SK-N-SH (cell line): ENCODE results near the gene KLHL7. TPM values are rescaled to one million over a fixed set of nuclear protein-coding genes. Genes with fewer than 3 reads are reported as not detected.

Experiments used
- CTCF ChIA-PET: fragments of 300-600, 350-600 bp; formaldehyde crosslinking; extraction: SDS; loops from one replicate; lab custom pipeline; 2021; lab: Yijun Ruan, JAX
- POLR2A ChIA-PET: fragments of 350-600 bp; sonication (Branson Sonifier 250); formaldehyde crosslinking; extraction: SDS; loops from one replicate; lab custom pipeline; 2020; ENCODE audit warnings: antibody characterized with exemption, inconsistent platforms; lab: Yijun Ruan, JAX
- DNase-seq: peaks from one replicate; pipeline ENCODE4 v3.0.0; 2012
- H2AFZ ChIP-seq: fragments of 200-600 bp; sonication (generic); 2 replicates; pipeline ENCODE4 v1.8.1; 2016; ENCODE audit warnings: antibody characterized with exemption, mild to moderate bottlenecking, low read depth
- H3F3A ChIP-seq: fragments of 200-600 bp; sonication (generic); replicated peaks from 2 replicates; pipeline ENCODE3; 2016; ENCODE audit warnings: antibody characterized with exemption, mild to moderate bottlenecking; ENCODE audit not compliant: insufficient read depth
- H3K27ac ChIP-seq, 2 experiments: fragments of 200-500 bp in 1 of 2; fragments of 200-600 bp in 1 of 2; sonication (Bioruptor generic) in 1 of 2; sonication (generic), shearing (Covaris generic) in 1 of 2; 2 replicates each; pipeline versions ENCODE4 v1.5.1 to v1.6.1; 2014 to 2016; ENCODE audit warnings: low read depth in 2 of 2, inconsistent platforms in 1 of 2, low read length in 1 of 2, mild to moderate bottlenecking in 1 of 2, mixed read lengths in 1 of 2
- H3K27me3 ChIP-seq: fragments of 200-600 bp; sonication (generic), shearing (Covaris generic); 2 replicates; pipeline ENCODE4 v1.6.1; 2016; ENCODE audit warnings: mixed run types; ENCODE audit not compliant: insufficient read depth
- H3K36me3 ChIP-seq, 2 experiments: fragments of 200-500 bp in 1 of 2; fragments of 200-600 bp in 1 of 2; sonication (Bioruptor generic) in 1 of 2; sonication (generic) in 1 of 2; replicated peaks in 1 of 2; 2 replicates each; pipeline versions ENCODE3 to v1.5.1; 2014 to 2016; ENCODE audit warnings: low read length in 1 of 2, mild to moderate bottlenecking in 1 of 2; ENCODE audit not compliant: insufficient read depth in 2 of 2, control insufficient read depth in 1 of 2
- H3K4me1 ChIP-seq, 2 experiments: fragments of 200-500 bp in 1 of 2; fragments of 200-600 bp in 1 of 2; sonication (Bioruptor generic) in 1 of 2; sonication (generic), shearing (Covaris generic) in 1 of 2; 2 replicates each; pipeline versions ENCODE4 v1.5.1 to v1.6.1; 2014 to 2016; ENCODE audit warnings: low read depth in 1 of 2, low read length in 1 of 2, mixed run types in 1 of 2; ENCODE audit not compliant: insufficient read depth in 2 of 2, control insufficient read depth in 1 of 2
- H3K4me2 ChIP-seq: fragments of 200-600 bp; sonication (generic), shearing (Covaris generic); 2 replicates; pipeline ENCODE4 v1.6.1; 2017; ENCODE audit warnings: mixed run types
- H3K4me3 ChIP-seq, 2 experiments: fragments of 200-500 bp in 1 of 2; fragments of 200-600 bp in 1 of 2; sonication (Bioruptor generic) in 1 of 2; sonication (generic), shearing (Covaris generic) in 1 of 2; 2 replicates each; pipeline versions ENCODE4 v1.5.1 to v1.8.1; 2014 to 2016; ENCODE audit warnings: low read depth in 2 of 2, inconsistent platforms in 1 of 2, low read length in 1 of 2, mild to moderate bottlenecking in 1 of 2, mixed read lengths in 1 of 2, moderate library complexity in 1 of 2
- H3K79me2 ChIP-seq: fragments of 200-600 bp; sonication (generic); 2 replicates; pipeline ENCODE4 v1.8.1; 2017; ENCODE audit warnings: mild to moderate bottlenecking; ENCODE audit not compliant: insufficient read depth
- H3K9ac ChIP-seq: fragments of 200-600 bp; sonication (generic); 2 replicates; pipeline ENCODE4 v1.6.1; 2017; ENCODE audit warnings: mixed run types
- H3K9me2 ChIP-seq: fragments of 200-600 bp; sonication (generic); 2 replicates; pipeline ENCODE4 v1.6.1; 2017; ENCODE audit warnings: mixed run types
- H3K9me3 ChIP-seq: fragments of 200-600 bp; sonication (generic); 2 replicates; pipeline ENCODE4 v1.6.1; 2017; ENCODE audit warnings: mixed run types, mild to moderate bottlenecking, moderate library complexity
- H4K20me1 ChIP-seq: fragments of 200-600 bp; sonication (generic); 2 replicates; pipeline ENCODE4 v1.6.1; 2017; ENCODE audit warnings: mild to moderate bottlenecking, mixed run types; ENCODE audit not compliant: insufficient read depth
- CHD2 ChIP-seq: fragments of 150-350 bp; IDR thresholded peaks from 2 replicates; pipeline ENCODE4 v1.6.1; 2018; ENCODE audit warnings: low read length; ENCODE audit not compliant: partially characterized antibody
- CTCF ChIP-seq: fragments of 200-600 bp; sonication (generic); IDR thresholded peaks from 2 replicates; pipeline ENCODE4 v1.6.1; 2017; ENCODE audit warnings: antibody characterized with exemption, mild to moderate bottlenecking, moderate library complexity
- ELF1 ChIP-seq: IDR thresholded peaks from 2 replicates; pipeline ENCODE4 v1.4.0; 2012
- EZH2phosphoT487 ChIP-seq: fragments of 200-600 bp; sonication (generic); IDR thresholded peaks from 2 replicates; pipeline ENCODE4 v1.6.1; 2017; ENCODE audit warnings: low read depth, mixed run types, mild to moderate bottlenecking, antibody characterized with exemption, moderate library complexity, borderline replicate concordance
- FOXJ3 ChIP-seq: sonication (generic); formaldehyde crosslinking; IDR thresholded peaks from 2 replicates; pipeline ENCODE4 v1.5.1; 2020; ENCODE audit warnings: mild to moderate bottlenecking, missing genetic modification reagents
- FOXM1 ChIP-seq: IDR thresholded peaks from 2 replicates; pipeline ENCODE4 v1.4.0; 2012; ENCODE audit warnings: low read depth, mild to moderate bottlenecking
- GABPA ChIP-seq: IDR thresholded peaks from 2 replicates; pipeline ENCODE4 v1.4.0; 2012; ENCODE audit warnings: low read depth, mild to moderate bottlenecking
- IRF3 ChIP-seq: fragments of 150-350 bp; IDR thresholded peaks from 2 replicates; pipeline ENCODE4 v1.6.1; 2016; ENCODE audit warnings: mild to moderate bottlenecking, low read depth, low read length
- JUND ChIP-seq: IDR thresholded peaks from 2 replicates; pipeline ENCODE4 v1.4.0; 2012
- MAX ChIP-seq: IDR thresholded peaks from 2 replicates; pipeline ENCODE4 v1.4.0; 2012; ENCODE audit warnings: low read depth
- MEF2A ChIP-seq: IDR thresholded peaks from 2 replicates; pipeline ENCODE4 v1.4.0; 2012; ENCODE audit warnings: low read depth, borderline replicate concordance
- MXI1 ChIP-seq: IDR thresholded peaks from 2 replicates; pipeline ENCODE4 v1.6.1; 2012; ENCODE audit warnings: mild to moderate bottlenecking, low read depth, low read length, improper control_type of control experiment
- NFIC ChIP-seq: IDR thresholded peaks from 2 replicates; pipeline ENCODE4 v1.4.0; 2012; ENCODE audit warnings: borderline replicate concordance
- PBX3 ChIP-seq: IDR thresholded peaks from 2 replicates; pipeline ENCODE4; 2012
- RAD21 ChIP-seq: IDR thresholded peaks from 2 replicates; pipeline ENCODE4 v1.6.1; 2012; ENCODE audit warnings: mild to moderate bottlenecking, low read length
- SIN3A ChIP-seq: IDR thresholded peaks from 2 replicates; pipeline ENCODE4 v1.6.1; 2012; ENCODE audit warnings: low read depth, mild to moderate bottlenecking, low read length, moderate library complexity, borderline replicate concordance
- TCF12 ChIP-seq: IDR thresholded peaks from 2 replicates; pipeline ENCODE4 v1.4.0; 2012
- USF1 ChIP-seq: IDR thresholded peaks from 2 replicates; pipeline ENCODE4 v1.4.0; 2012; ENCODE audit warnings: low read depth, borderline replicate concordance
- USF2 ChIP-seq: fragments of 150-350 bp; IDR thresholded peaks from 2 replicates; pipeline ENCODE4 v1.6.1; 2017; ENCODE audit warnings: antibody characterized with exemption, low read length, low read depth, borderline replicate concordance
- YY1 ChIP-seq: IDR thresholded peaks from 2 replicates; pipeline ENCODE4 v1.4.0; 2012; ENCODE audit warnings: low read depth, mild to moderate bottlenecking
- WGBS: methylation state at CpG from one replicate; pipeline ENCODE4 v1.1.6; 2017; ENCODE audit warnings: low lambda C conversion rate; 5-methylcytosine and 5-hydroxymethylcytosine counted together
- polyA plus RNA-seq, 3 experiments: library from polyadenylated mRNA; depleted of rRNA; stranded (reverse); fragments of >200 nt; gene quantifications; 2 replicates each; pipeline ENCODE4 v1.2.3, GENCODE V29; 2012

Gene KLHL7
- polyA plus RNA-seq, 1 of the 3 experiments (the other 2 are of a cell fraction), result 30.8 TPM

GRCh38 chr7:23204241-23204640, 98.7 kb downstream of the KLHL7 start:
- peaks cover 5% of the 10 kb centered on the region for H3F3A ChIP-seq
- ChIA-PET POLR2A (no interaction called here), CTCF (interaction anchor here (1.7 to 3.3 kb wide), 4 partner anchors 20 to 73 kb away, joined by 6 to 14 read pairs (median 8); no protein-coding TSS in a partner anchor)
- 91% methylated on average over 1 of the region's 1 CpG for WGBS
- H3K79me2 ChIP-seq, result no peaks in the 10 kb centered on the region
- H3K36me3 ChIP-seq, result peaks cover 29 to 30% of the 10 kb centered on the region in 2 experiments
- TF ChIP-seq IRF3, result no peak
- no peak for TF ChIP-seq TCF12
- TF ChIP-seq USF1, result no peak
- no peak for TF ChIP-seq CHD2
- no peak for TF ChIP-seq NFIC
- TF ChIP-seq RAD21, result no peak
- TF ChIP-seq GABPA, result no peak
- TF ChIP-seq SIN3A, result no peak
- TF ChIP-seq FOXM1, result no peak
- no peak for TF ChIP-seq FOXJ3
- no peak for TF ChIP-seq EZH2phosphoT487
- no peak for TF ChIP-seq YY1
- no peak for TF ChIP-seq MAX
- no peak for TF ChIP-seq MEF2A
- no peak for TF ChIP-seq PBX3
- no peak for TF ChIP-seq ELF1
- TF ChIP-seq USF2, result no peak
- no peak for TF ChIP-seq JUND
- TF ChIP-seq CTCF, result no peak
- TF ChIP-seq MXI1, result no peak
- H3K27me3 ChIP-seq, result no peaks in the 10 kb centered on the region
- no peaks in the 10 kb centered on the region for H4K20me1 ChIP-seq
- H3K4me3 ChIP-seq, result no peak overlapping the region
- H3K4me1 ChIP-seq, result peaks cover 0 to 14% of the 10 kb centered on the region in 2 experiments; a peak in 2 of 4 replicates
- H2AFZ ChIP-seq, result no peak overlapping the region
- H3K4me2 ChIP-seq, result no peak overlapping the region
- H3K9me3 ChIP-seq, result no peaks in the 10 kb centered on the region
- no peak overlapping the region for H3K9ac ChIP-seq
- DNase-seq, result no peak
- H3K27ac ChIP-seq, result no peak overlapping the region
- no peaks in the 10 kb centered on the region for H3K9me2 ChIP-seq
